SH-SY5Y (cell line): ENCODE data around the gene SLC9A7.

Experiments used
- GATA2 ChIP-seq: IDR thresholded peaks from 2 replicates; pipeline ENCODE4 v1.6.1; 2011; ENCODE audit warnings: mild to moderate bottlenecking, low read depth, low read length
- GATA3 ChIP-seq: IDR thresholded peaks from 2 replicates; pipeline ENCODE4 v1.6.1; 2011; ENCODE audit warnings: low read depth, mild to moderate bottlenecking, low read length, moderate library complexity

- TF ChIP-seq GATA2, result no peak
- no peak for TF ChIP-seq GATA3
These were observed 4.0 kb upstream of the SLC9A7 start for GRCh38 chrX:46762963-46763362.
